Gastrocnemius medialis (tissue), 4 donors: ENCODE measurements around the gene ROBO3. TPM values are rescaled to one million over a fixed set of nuclear protein-coding genes. Genes with fewer than 3 reads are reported as not detected.

Source experiments
- ATAC-seq, 2 donors: fragments of 150-250 bp; one replicate each; pipeline ENCODE4 v1.9.1; 2016
- DNase-seq, 2 donors: peaks; one replicate each; pipeline ENCODE4 v3.0.0-alpha.2; 2019
- H3K27ac ChIP-seq, 4 donors: fragments of 200-600 bp; sonication (generic); 1 replicate in 1 of 4; 2 replicates in 3 of 4; pipeline ENCODE4 v1.5.1; 2016 to 2018; ENCODE audit warnings: mild to moderate bottlenecking in 2 of 4, moderate library complexity in 1 of 4
- H3K27me3 ChIP-seq, 3 donors: fragments of 200-600 bp; sonication (generic) in 2 of 3; 1 replicate in 1 of 3; 2 replicates in 2 of 3; pipeline versions ENCODE4 v1.5.1 to v1.6.0; 2016 to 2019; ENCODE audit warnings: mild to moderate bottlenecking in 1 of 3, moderate library complexity in 1 of 3
- H3K36me3 ChIP-seq, 2 donors: fragments of 200-600 bp; sonication (generic) in 1 of 2; one replicate each; pipeline ENCODE4 v1.5.1; 2017 to 2018
- H3K4me1 ChIP-seq, 2 donors: fragments of 200-600 bp; sonication (generic) in 1 of 2; one replicate each; pipeline ENCODE4 v1.5.1; 2016 to 2017; ENCODE audit warnings: mild to moderate bottlenecking in 2 of 2
- H3K4me3 ChIP-seq, 4 donors: fragments of 200-600 bp; sonication (generic) in 3 of 4; 1 replicate in 1 of 4; 2 replicates in 3 of 4; pipeline ENCODE4 v1.5.1; 2016 to 2019; ENCODE audit warnings: mild to moderate bottlenecking in 2 of 4
- H3K9me3 ChIP-seq, 3 donors: fragments of 200-600 bp; sonication (generic) in 2 of 3; 1 replicate in 1 of 3; 2 replicates in 2 of 3; pipeline ENCODE4 v1.5.1; 2016 to 2019
- POLR2A ChIP-seq, 2 donors: fragments of 450-650 bp; IDR thresholded peaks; one replicate each; pipeline ENCODE4 v1.6.1; 2017; ENCODE audit warnings: antibody characterized with exemption in 2 of 2, mild to moderate bottlenecking in 2 of 2, moderate library complexity in 2 of 2
- in situ Hi-C, 4 donors: fragments of 200-750 bp; cut with MboI; loops; one replicate each; pipeline versions ENCODE4 v1.15.0 to v1.8.0; 2017; ENCODE audit warnings: low sequenced_read_pairs in 4 of 4
- intact Hi-C: fragments of 100-400 bp; cut with DNase I; formaldehyde crosslinking; loops from one replicate; pipeline ENCODE4 v1.15.1; 2023; ENCODE audit warnings: low total_unique reads
- total RNA-seq, 4 donors: library from RNA; depleted of rRNA; stranded (reverse); fragments of >200 nt; gene quantifications; one replicate each; pipeline versions ENCODE4 v1.1.0 to v1.2.3, GENCODE V29; 2016
- TF ChIP-seq, protein P1 (sequence below), 5 experiments: fragments of 450-650 bp in 3 of 5; fragments of 200-600 bp in 2 of 5; sonication (generic) in 2 of 5; IDR thresholded peaks in 4 of 5; conservative IDR thresholded peaks in 1 of 5; 1 replicate in 4 of 5; 2 replicates in 1 of 5; pipeline ENCODE4 v1.5.1; 2016 to 2019; ENCODE audit warnings: antibody characterized with exemption in 5 of 5, mild to moderate bottlenecking in 3 of 5, moderate library complexity in 3 of 5

Gene ROBO3
- total RNA-seq, 4 donors from 2014 or later = 0.35 to 3.7 (median 1.3) TPM

DNA sequence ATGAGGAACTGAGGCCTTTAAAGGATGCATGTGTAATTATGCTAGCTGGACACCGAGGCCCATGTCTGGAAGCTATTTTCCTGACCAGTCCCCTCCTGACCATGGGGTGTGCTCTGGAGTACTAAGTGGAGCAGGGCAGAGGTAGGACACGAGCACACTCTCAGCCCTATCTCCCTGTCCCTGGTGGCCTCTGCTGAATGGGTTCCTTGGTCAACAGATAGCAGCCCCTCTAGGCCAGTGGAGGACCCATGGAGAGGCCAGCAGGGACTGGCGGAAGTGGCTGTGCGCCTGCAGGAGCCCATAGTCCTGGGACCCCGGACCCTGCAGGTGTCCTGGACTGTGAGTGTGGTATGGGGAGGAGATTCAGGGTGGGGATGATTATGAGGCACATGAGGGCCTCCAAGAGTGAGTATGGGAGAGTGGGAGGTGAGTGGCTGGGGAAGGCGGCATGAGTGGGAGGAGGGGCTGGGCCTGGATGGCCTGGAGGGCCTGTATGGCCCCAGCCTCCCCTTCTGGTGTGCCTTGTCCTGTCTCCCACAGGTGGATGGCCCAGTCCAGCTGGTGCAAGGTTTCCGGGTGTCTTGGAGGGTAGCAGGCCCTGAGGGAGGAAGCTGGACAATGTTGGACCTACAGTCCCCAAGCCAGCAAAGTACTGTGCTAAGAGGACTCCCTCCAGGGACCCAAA, 9.5 kb downstream of the ROBO3 start:
- DNase-seq (no peak), ATAC-seq (no peak)
- Histone ChIP-seq H3K27me3 (peaks cover 26 to 39% (median 36%) of the 10 kb centered on the region in 3 donors), H3K36me3 (no peaks in the 10 kb centered on the region), H3K4me1 (peaks cover 0 to 13% of the 10 kb centered on the region in 2 donors), H3K4me3 (no peak overlapping the region), H3K27ac (no peak overlapping the region), H3K9me3 (no peaks in the 10 kb centered on the region)
- intact Hi-C loops = loop anchor here (5.0 kb wide), 1 partner anchor 78 kb away; the partner anchor contains the start of gene CCDC15
- no peak for TF ChIP-seq POLR2A (IDR thresholded peaks at IDR 0.05)
- TF ChIP-seq, protein P1, sequence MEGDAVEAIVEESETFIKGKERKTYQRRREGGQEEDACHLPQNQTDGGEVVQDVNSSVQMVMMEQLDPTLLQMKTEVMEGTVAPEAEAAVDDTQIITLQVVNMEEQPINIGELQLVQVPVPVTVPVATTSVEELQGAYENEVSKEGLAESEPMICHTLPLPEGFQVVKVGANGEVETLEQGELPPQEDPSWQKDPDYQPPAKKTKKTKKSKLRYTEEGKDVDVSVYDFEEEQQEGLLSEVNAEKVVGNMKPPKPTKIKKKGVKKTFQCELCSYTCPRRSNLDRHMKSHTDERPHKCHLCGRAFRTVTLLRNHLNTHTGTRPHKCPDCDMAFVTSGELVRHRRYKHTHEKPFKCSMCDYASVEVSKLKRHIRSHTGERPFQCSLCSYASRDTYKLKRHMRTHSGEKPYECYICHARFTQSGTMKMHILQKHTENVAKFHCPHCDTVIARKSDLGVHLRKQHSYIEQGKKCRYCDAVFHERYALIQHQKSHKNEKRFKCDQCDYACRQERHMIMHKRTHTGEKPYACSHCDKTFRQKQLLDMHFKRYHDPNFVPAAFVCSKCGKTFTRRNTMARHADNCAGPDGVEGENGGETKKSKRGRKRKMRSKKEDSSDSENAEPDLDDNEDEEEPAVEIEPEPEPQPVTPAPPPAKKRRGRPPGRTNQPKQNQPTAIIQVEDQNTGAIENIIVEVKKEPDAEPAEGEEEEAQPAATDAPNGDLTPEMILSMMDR (IDR thresholded peaks at IDR 0.05 in 4 of 5, conservative IDR thresholded peaks at IDR 0.05 in 1 of 5) = no peak
- in situ Hi-C loops = no loop called here

DNA sequence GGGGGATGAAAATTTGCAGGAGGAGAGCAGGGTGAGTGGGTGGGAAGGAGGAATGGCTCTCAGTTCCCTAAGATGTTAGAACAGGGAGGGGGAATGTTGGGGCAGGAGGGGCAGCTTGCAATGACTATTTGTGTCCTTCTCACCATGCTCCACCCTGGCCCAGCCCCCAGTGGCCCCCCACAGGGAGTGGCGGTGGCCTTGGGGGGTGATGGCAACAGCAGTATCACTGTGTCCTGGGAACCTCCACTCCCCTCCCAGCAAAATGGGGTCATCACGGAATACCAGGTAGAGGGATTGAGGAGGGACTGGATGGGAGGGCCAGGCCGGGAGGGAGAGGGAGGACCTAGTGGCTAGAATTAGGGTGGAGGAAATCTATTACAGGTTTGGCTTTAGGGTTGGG, 10.2 kb downstream of the ROBO3 start:
- ATAC-seq (no peak), DNase-seq (no peak)
- Histone ChIP-seq H3K4me3 (peak overlapping the region in 2 of 4 donors; percentile 60 to 65), H3K27ac (no peak overlapping the region), H3K27me3 (peaks cover 19 to 36% (median 30%) of the 10 kb centered on the region in 3 donors), H3K4me1 (peaks cover 0 to 13% of the 10 kb centered on the region in 2 donors), H3K36me3 (no peaks in the 10 kb centered on the region), H3K9me3 (no peaks in the 10 kb centered on the region)
- intact Hi-C loops = loop anchor here (5.0 kb wide), 1 partner anchor 77 kb away; the partner anchor contains the start of gene CCDC15
- TF ChIP-seq, protein P1 (IDR thresholded peaks at IDR 0.05 in 4 of 5, conservative IDR thresholded peaks at IDR 0.05 in 1 of 5) = no peak
- no peak for TF ChIP-seq POLR2A (IDR thresholded peaks at IDR 0.05)
- in situ Hi-C loops = no loop called here

DNA sequence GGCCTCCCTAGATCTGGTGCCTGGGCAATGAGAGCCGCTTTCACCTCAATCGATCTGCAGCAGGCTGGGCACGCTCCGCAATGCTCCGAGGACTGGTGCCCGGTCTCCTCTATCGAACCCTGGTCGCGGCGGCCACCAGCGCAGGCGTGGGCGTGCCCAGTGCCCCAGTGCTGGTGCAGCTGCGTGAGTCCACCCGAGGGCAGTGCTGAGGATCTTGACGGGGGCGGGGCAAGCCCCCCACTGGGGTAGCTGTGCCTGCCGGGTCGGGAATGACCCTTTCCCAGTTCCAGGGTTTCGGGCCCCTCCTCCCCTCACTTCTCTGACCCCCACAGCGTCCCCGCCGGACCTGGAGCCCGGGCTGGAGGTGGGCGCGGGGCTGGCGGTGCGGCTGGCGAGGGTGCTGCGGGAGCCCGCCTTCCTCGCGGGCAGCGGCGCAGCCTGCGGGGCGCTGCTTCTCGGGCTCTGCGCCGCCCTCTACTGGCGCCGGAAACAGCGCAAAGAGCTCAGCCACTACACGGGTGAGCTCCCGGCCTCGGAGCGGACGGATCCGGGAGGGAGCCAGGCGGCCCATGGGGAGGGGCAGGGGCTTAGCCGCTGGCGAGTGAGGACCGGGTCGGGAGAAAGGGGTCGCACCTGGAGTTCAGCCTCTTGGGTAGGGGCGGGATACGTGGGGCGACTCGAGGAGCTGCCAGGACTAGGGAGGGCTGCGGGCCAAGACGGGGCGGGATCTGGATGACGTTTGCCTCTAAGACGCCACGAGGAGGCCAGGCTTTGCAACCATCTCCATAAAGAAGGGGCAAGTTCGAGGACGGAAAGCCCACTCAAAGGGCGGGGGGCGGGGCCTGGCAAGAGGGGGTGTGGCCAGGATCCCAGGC, 10.9 kb downstream of the ROBO3 start:
- in situ Hi-C loops (no loop called here), intact Hi-C loops (loop anchor here (2.0 to 5.0 kb wide), 2 partner anchors 23 to 76 kb away; partner anchors contain the start of gene CCDC15)
- Histone ChIP-seq H3K36me3 (no peaks in the 10 kb centered on the region), H3K4me3 (peak overlapping the region; percentile 60 to 93 (median 64)), H3K9me3 (no peaks in the 10 kb centered on the region), H3K27ac (peak overlapping the region; percentile 72 to 88 (median 76)), H3K4me1 (peaks cover 0 to 13% of the 10 kb centered on the region in 2 donors), H3K27me3 (peaks cover 13 to 30% (median 22%) of the 10 kb centered on the region in 3 donors)
- ATAC-seq (peak; percentile 91), DNase-seq (peak; percentile 54 to 70)
- TF ChIP-seq, protein P1 (IDR thresholded peaks at IDR 0.05 in 4 of 5, conservative IDR thresholded peaks at IDR 0.05 in 1 of 5) = peak; percentile 43 to 71 (median 62)
- TF ChIP-seq POLR2A (IDR thresholded peaks at IDR 0.05) = peak; percentile 11 to 26

DNA sequence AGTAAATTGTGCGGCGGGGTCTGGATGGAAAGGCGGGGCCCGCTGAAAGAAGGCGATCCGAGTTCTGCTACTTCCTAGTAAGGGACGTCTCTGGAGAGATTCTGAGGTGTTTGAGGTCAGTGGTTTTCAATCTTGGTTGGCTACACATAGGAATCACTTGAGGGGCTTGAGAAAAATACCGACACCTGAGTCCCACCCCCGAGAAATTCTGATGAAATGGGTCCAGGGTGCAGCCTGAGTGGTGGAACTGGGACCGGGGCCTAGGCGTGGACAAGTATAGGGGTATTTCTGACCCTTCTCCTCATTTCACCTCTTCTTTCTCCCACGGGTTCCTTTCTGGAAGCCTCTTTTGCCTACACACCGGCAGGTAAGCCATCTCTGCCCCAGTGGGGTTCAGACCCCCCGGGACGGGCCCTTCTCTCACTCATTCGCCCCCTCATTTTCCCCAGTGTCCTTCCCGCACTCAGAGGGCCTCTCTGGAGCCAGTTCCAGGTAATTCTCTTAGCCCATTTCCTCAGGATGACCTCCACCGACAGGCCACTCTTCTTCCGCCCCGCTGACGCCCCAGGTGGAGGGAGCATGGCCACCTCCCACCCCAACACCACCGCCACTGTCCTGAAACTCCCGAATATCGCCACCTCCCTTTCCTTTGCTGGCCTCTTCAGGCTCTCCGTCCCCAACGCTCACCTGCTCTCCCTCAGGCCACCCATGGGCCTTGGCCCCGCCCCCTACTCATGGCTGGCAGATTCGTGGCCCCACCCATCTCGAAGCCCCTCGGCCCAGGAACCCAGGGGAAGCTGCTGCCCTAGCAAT, 11.8 kb downstream of the ROBO3 start:
- DNase-seq (no peak), ATAC-seq (peak in 1 of 2 donors; percentile 13)
- TF ChIP-seq POLR2A (IDR thresholded peaks at IDR 0.05) = peak in 1 of 2 donors; percentile 3
- TF ChIP-seq, protein P1 (IDR thresholded peaks at IDR 0.05 in 4 of 5, conservative IDR thresholded peaks at IDR 0.05 in 1 of 5) = no peak
- Histone ChIP-seq H3K36me3 (no peaks in the 10 kb centered on the region), H3K4me3 (peak overlapping the region; percentile 60 to 93 (median 64)), H3K4me1 (peaks cover 0 to 13% of the 10 kb centered on the region in 2 donors), H3K27ac (peak overlapping the region; percentile 72 to 88 (median 76)), H3K9me3 (no peaks in the 10 kb centered on the region), H3K27me3 (peaks cover 11 to 27% (median 19%) of the 10 kb centered on the region in 3 donors)
- in situ Hi-C loops (no loop called here), intact Hi-C loops (loop anchor here (2.0 to 5.0 kb wide), 2 partner anchors 22 to 75 kb away; partner anchors contain the start of gene CCDC15)
